GM12873 (cell line): ENCODE data around the gene FAM200B.
A peak's percentile ranks its signal among the peaks of the same experiment; 100 is the strongest.

Experiments
- CTCF ChIP-seq: IDR thresholded peaks from 2 replicates; pipeline ENCODE4 v1.5.1; 2012; ENCODE audit warnings: low read depth, mild to moderate bottlenecking, moderate library complexity, low read length, control low read depth; ENCODE audit not compliant: insufficient read depth; ENCODE audit errors: missing control alignments

The FAM200B gene

GRCh38 chr4:15718959-15719358, 37.3 kb downstream of the FAM200B start:
- no peak for TF ChIP-seq CTCF

- TF ChIP-seq CTCF, result no peak
Measured at GRCh38 chr4:15719506-15719905, 37.9 kb downstream of the FAM200B start.

- no peak for TF ChIP-seq CTCF
Measured at GRCh38 chr4:15720851-15721250, 39.2 kb downstream of the FAM200B start.

- TF ChIP-seq CTCF, result no peak
Measured at GRCh38 chr4:15725608-15726007, 44.0 kb downstream of the FAM200B start.

- peak; percentile 68 for TF ChIP-seq CTCF
Measured at GRCh38 chr4:15729910-15730533, 48.4 kb downstream of the FAM200B start.

GRCh38 chr4:15735536-15735935, 53.9 kb downstream of the FAM200B start:
- no peak for TF ChIP-seq CTCF

- TF ChIP-seq CTCF, result no peak
Measured at GRCh38 chr4:15736514-15737050, 55.0 kb downstream of the FAM200B start.
